ES-I3 (cell line): Measurements from ENCODE around the gene PPRC1.

Experiments used
- H3K36me3 ChIP-seq: 2 replicates; pipeline ENCODE4 v1.6.1; 2013; ENCODE audit warnings: mild to moderate bottlenecking, low read length, control low read depth, moderate library complexity; ENCODE audit not compliant: insufficient read depth
- H3K4me1 ChIP-seq: 2 replicates; pipeline ENCODE4 v1.6.1; 2013; ENCODE audit warnings: mild to moderate bottlenecking, control low read depth, low read length; ENCODE audit not compliant: insufficient read depth
- H3K9ac ChIP-seq: 2 replicates; pipeline ENCODE4 v1.6.1; 2013; ENCODE audit warnings: low read depth, mild to moderate bottlenecking, low read length, moderate library complexity
- H3K9me3 ChIP-seq: 2 replicates; pipeline ENCODE4 v1.6.1; 2013; ENCODE audit warnings: mild to moderate bottlenecking, low read length, moderate library complexity; ENCODE audit not compliant: control insufficient read depth, insufficient read depth

The PPRC1 gene

GRCh38 chr10:102132563-102133372 is at the start of gene PPRC1:
TSS of gene PPRC1 (plus strand) at chr10:102133040. CDS start at chr10:102133069, 29 bp downstream.
- Histone ChIP-seq H3K36me3 (peaks cover 2% of the 10 kb centered on the region), H3K4me1 (peaks cover 19% of the 10 kb centered on the region), H3K9me3 (no peaks in the 10 kb centered on the region), H3K9ac (peak within 1 kb of the TSS; percentile 97)

- no peaks in the 10 kb centered on the region; the same call in 1 of the 2 replicates for H3K36me3 ChIP-seq
- no peak overlapping the region for H3K9ac ChIP-seq
- H3K4me1 ChIP-seq, result no peaks in the 10 kb centered on the region
- no peaks in the 10 kb centered on the region for H3K9me3 ChIP-seq
Measured at GRCh38 chr10:102083541-102083940, 49.3 kb upstream of the PPRC1 start.

GRCh38 chr10:102085336-102085735 is 47.5 kb upstream of the PPRC1 start:
- Histone ChIP-seq H3K9me3 (no peaks in the 10 kb centered on the region), H3K4me1 (no peaks in the 10 kb centered on the region), H3K36me3 (no peaks in the 10 kb centered on the region; the same call in 1 of the 2 replicates), H3K9ac (no peak overlapping the region)

- H3K4me1 ChIP-seq, result no peaks in the 10 kb centered on the region
- no peak overlapping the region for H3K9ac ChIP-seq
- H3K9me3 ChIP-seq, result no peaks in the 10 kb centered on the region
- H3K36me3 ChIP-seq, result no peaks in the 10 kb centered on the region; the same call in 1 of the 2 replicates
Measured at GRCh38 chr10:102086196-102086595, 46.6 kb upstream of the PPRC1 start.

GRCh38 chr10:102090772-102091171 is 42.1 kb upstream of the PPRC1 start:
- Histone ChIP-seq H3K36me3 (no peaks in the 10 kb centered on the region; the same call in 1 of the 2 replicates), H3K4me1 (no peaks in the 10 kb centered on the region), H3K9me3 (no peaks in the 10 kb centered on the region), H3K9ac (no peak overlapping the region)

GRCh38 chr10:102096449-102096848 is 36.4 kb upstream of the PPRC1 start:
- Histone ChIP-seq H3K9me3 (no peaks in the 10 kb centered on the region), H3K9ac (no peak overlapping the region)

GRCh38 chr10:102101152-102101551 is 31.7 kb upstream of the PPRC1 start:
- 0 out of 2 replicates have a peak, but pooled peaks cover 2% of the 10 kb centered on the region for H3K36me3 ChIP-seq
- no peaks in the 10 kb centered on the region for H3K9me3 ChIP-seq
- no peaks in the 10 kb centered on the region for H3K4me1 ChIP-seq
- no peak overlapping the region for H3K9ac ChIP-seq

More at GRCh38 chr10:102096449-102096848, 36.4 kb upstream of the PPRC1 start:
- Histone ChIP-seq H3K4me1 (no peaks in the 10 kb centered on the region), H3K36me3 (no peaks in the 10 kb centered on the region)

- H3K36me3 ChIP-seq, result peaks cover 8% of the 10 kb centered on the region; the same call in 1 of the 2 replicates
- no peak overlapping the region for H3K9ac ChIP-seq
- H3K4me1 ChIP-seq, result no peaks in the 10 kb centered on the region
- H3K9me3 ChIP-seq, result no peaks in the 10 kb centered on the region
Measured at GRCh38 chr10:102102421-102102820, 30.4 kb upstream of the PPRC1 start.

GRCh38 chr10:102106998-102107397 is 25.8 kb upstream of the PPRC1 start:
- Histone ChIP-seq H3K9me3 (no peaks in the 10 kb centered on the region), H3K4me1 (no peaks in the 10 kb centered on the region), H3K9ac (no peak overlapping the region), H3K36me3 (peaks cover 27% of the 10 kb centered on the region)

- Histone ChIP-seq H3K36me3 (peaks cover 27% of the 10 kb centered on the region), H3K9ac (no peak overlapping the region), H3K4me1 (peaks cover 13% of the 10 kb centered on the region), H3K9me3 (no peaks in the 10 kb centered on the region)
Measured at GRCh38 chr10:102109166-102110116, 23.4 kb upstream of the PPRC1 start.

- Histone ChIP-seq H3K9me3 (no peaks in the 10 kb centered on the region), H3K9ac (no peak overlapping the region), H3K36me3 (peaks cover 25% of the 10 kb centered on the region), H3K4me1 (peaks cover 23% of the 10 kb centered on the region)
Measured at GRCh38 chr10:102111276-102111675, 21.6 kb upstream of the PPRC1 start.

GRCh38 chr10:102112210-102112817 is 20.5 kb upstream of the PPRC1 start:
- no peaks in the 10 kb centered on the region for H3K9me3 ChIP-seq
- no peak overlapping the region for H3K9ac ChIP-seq
- H3K4me1 ChIP-seq, result peaks cover 32% of the 10 kb centered on the region
- peaks cover 19% of the 10 kb centered on the region for H3K36me3 ChIP-seq

GRCh38 chr10:102113261-102113955 is 19.4 kb upstream of the PPRC1 start:
- peak overlapping the region; percentile 78 for H3K9ac ChIP-seq
- H3K9me3 ChIP-seq, result no peaks in the 10 kb centered on the region
- H3K36me3 ChIP-seq, result peaks cover 14% of the 10 kb centered on the region
- peaks cover 40% of the 10 kb centered on the region for H3K4me1 ChIP-seq
